Calu3 (cell line): ENCODE measurements around the gene PFKFB4. TPM values are rescaled to one million over a fixed set of nuclear protein-coding genes. Genes with fewer than 3 reads are reported as not detected.

Source experiments
- BruUV-seq: library from RNA; stranded (reverse); fragments of 400-500 nt; replicated peaks from 2 replicates; lab custom pipeline; 2021; lab: Mats Ljungman, UMichigan
- CTCF ChIA-PET: fragments of 300-600 bp; sonication (Branson Sonifier 250); formaldehyde crosslinking; loops from one replicate; lab custom pipeline; 2022; ENCODE audit warnings: antibody characterized with exemption; lab: Charles Lee
- DNase-seq: peaks from one replicate; pipeline ENCODE4 v3.0.0; 2022
- H3K27ac Mint-ChIP-seq: one replicate; pipeline ENCODE4 v1.8.0; 2022; ENCODE audit warnings: mixed read lengths; ENCODE audit not compliant: unreplicated experiment
- H3K27me3 Mint-ChIP-seq: one replicate; pipeline ENCODE4 v1.8.0; 2022; ENCODE audit warnings: mixed read lengths; ENCODE audit not compliant: unreplicated experiment
- H3K36me3 Mint-ChIP-seq: one replicate; pipeline ENCODE4 v1.8.0; 2022; ENCODE audit warnings: mild to moderate bottlenecking, moderate library complexity, mixed read lengths; ENCODE audit not compliant: insufficient read depth, unreplicated experiment
- H3K4me1 Mint-ChIP-seq: one replicate; pipeline ENCODE4 v1.8.0; 2022; ENCODE audit warnings: mild to moderate bottlenecking, low read depth, mixed read lengths; ENCODE audit not compliant: unreplicated experiment
- H3K4me3 Mint-ChIP-seq: one replicate; pipeline ENCODE4 v1.8.0; 2022; ENCODE audit warnings: mild to moderate bottlenecking, low read depth, moderate library complexity, mixed read lengths; ENCODE audit not compliant: unreplicated experiment
- H3K9me3 Mint-ChIP-seq: one replicate; pipeline ENCODE4 v1.8.0; 2022; ENCODE audit warnings: low read depth, mixed read lengths; ENCODE audit not compliant: unreplicated experiment
- CTCF ChIP-seq: fragments of 200-600 bp; IDR thresholded peaks from one replicate; pipeline ENCODE4 v1.8.0; 2022; ENCODE audit warnings: antibody characterized with exemption; ENCODE audit not compliant: unreplicated experiment
- intact Hi-C: fragments of 100-400 bp; cut with micrococcal nuclease; formaldehyde crosslinking; loops from one replicate; pipeline ENCODE4 v1.10.0; 2022; ENCODE audit not compliant: unreplicated experiment
- total RNA-seq: library from RNA; stranded (reverse); gene quantifications from 2 replicates; pipeline ENCODE4 v1.2.3, GENCODE V29; 2022

The PFKFB4 gene
- total RNA-seq, 1 experiment from 2014 or later = 5.1 TPM

DNA sequence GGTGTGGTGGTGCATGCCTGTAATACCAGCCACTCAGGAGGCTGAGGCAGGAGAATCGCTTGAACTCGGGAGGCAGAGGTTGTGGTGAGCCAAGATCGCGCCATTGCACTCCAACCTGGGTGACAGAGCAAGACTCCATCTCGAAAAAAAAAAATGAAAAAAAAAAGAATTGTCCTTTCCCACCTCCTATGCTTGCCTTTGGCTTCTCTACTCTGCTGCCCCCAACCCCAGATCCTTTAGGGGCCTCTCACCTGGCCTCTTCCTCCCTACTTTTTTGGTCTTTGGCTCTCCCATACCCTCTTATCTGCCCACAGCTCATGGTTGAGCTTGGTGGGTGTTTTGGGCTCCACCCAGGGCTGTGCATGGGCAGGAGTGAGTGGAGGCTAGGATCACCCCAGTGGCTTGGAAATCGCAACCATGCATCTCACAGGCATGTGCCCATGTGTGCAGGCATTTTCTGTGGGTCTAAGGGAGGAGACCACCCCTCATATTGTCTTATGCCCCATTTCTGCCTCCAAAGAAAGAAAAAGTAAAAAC, 50.6 kb downstream of the PFKFB4 start:
- no peaks in the 10 kb centered on the region for H3K4me1 Mint-ChIP-seq
- intact Hi-C loops = loop anchor here (2.0 to 5.0 kb wide), 2 partner anchors 33 to 104 kb away; no protein-coding TSS in a partner anchor
- BruUV-seq = no TSS peak
- no peak overlapping the region for H3K27ac Mint-ChIP-seq
- DNase-seq = no peak
- peaks cover 15% of the 10 kb centered on the region for H3K36me3 Mint-ChIP-seq
- no peaks in the 10 kb centered on the region for H3K27me3 Mint-ChIP-seq
- H3K9me3 Mint-ChIP-seq = no peaks in the 10 kb centered on the region
- H3K4me3 Mint-ChIP-seq = no peak overlapping the region
- no peak for TF ChIP-seq CTCF
- CTCF ChIA-PET = interaction anchor here (0.5 to 2.8 kb wide), 3 partner anchors 33 to 170 kb away, joined by 3 to 16 read pairs (median 4); no protein-coding TSS in a partner anchor

GRCh38 chr3:48505146-48505545, 51.5 kb downstream of the PFKFB4 start:
- no peaks in the 10 kb centered on the region for H3K27me3 Mint-ChIP-seq
- H3K27ac Mint-ChIP-seq = no peak overlapping the region
- TF ChIP-seq CTCF = no peak
- BruUV-seq = no TSS peak
- CTCF ChIA-PET = interaction anchor here (0.7 to 1.1 kb wide), 2 partner anchors 32 to 159 kb away, joined by 3 read pairs; no protein-coding TSS in a partner anchor
- DNase-seq = no peak
- peak overlapping the region; percentile 68 for H3K4me3 Mint-ChIP-seq
- H3K4me1 Mint-ChIP-seq = no peaks in the 10 kb centered on the region
- intact Hi-C loops = loop anchor here (5.0 kb wide), 1 partner anchor 103 kb away; no protein-coding TSS in a partner anchor
- H3K9me3 Mint-ChIP-seq = no peaks in the 10 kb centered on the region
- H3K36me3 Mint-ChIP-seq = peaks cover 16% of the 10 kb centered on the region

GRCh38 chr3:48504051-48504946, 52.3 kb downstream of the PFKFB4 start, which contains the start of gene SHISA5:
Gene SHISA5, minus strand, starts transcription at chr3:48504174. Its CDS starts 80 bp downstream, at chr3:48504094.
- BruUV-seq = no TSS peak
- peak; percentile 59 for DNase-seq
- no peak for TF ChIP-seq CTCF
- Mint-ChIP-seq H3K9me3 (no peaks in the 10 kb centered on the region), H3K27ac (no peak within 1 kb of the TSS), H3K4me1 (no peaks in the 10 kb centered on the region), H3K4me3 (peak within 1 kb of the TSS; percentile 68), H3K36me3 (peaks cover 16% of the 10 kb centered on the region), H3K27me3 (no peaks in the 10 kb centered on the region)
- intact Hi-C loops = no loop called here
- CTCF ChIA-PET = interaction anchor here (0.5 to 1.1 kb wide), 2 partner anchors 31 to 392 kb away, joined by 3 to 6 read pairs; no protein-coding TSS in a partner anchor

- Mint-ChIP-seq H3K36me3 (peaks cover 17% of the 10 kb centered on the region), H3K27ac (no peak overlapping the region), H3K4me3 (peak overlapping the region; percentile 68), H3K4me1 (no peaks in the 10 kb centered on the region), H3K9me3 (peaks cover under 1% of the 10 kb centered on the region), H3K27me3 (no peaks in the 10 kb centered on the region)
- CTCF ChIA-PET = no interaction called here
- no TSS peak for BruUV-seq
- intact Hi-C loops = no loop called here
- no peak for TF ChIP-seq CTCF
- peak; percentile 6 for DNase-seq
These were observed 53.1 kb downstream of the PFKFB4 start for GRCh38 chr3:48503401-48504050.
